Parathyroid adenoma (tissue), 2 donors: ENCODE measurements around the gene USP22.

Experiments used
- H2AFZ ChIP-seq: fragments of 300-600 bp; sonication (generic); one replicate; pipeline ENCODE4 v1.7.0; 2017; ENCODE audit warnings: antibody characterized with exemption, mild to moderate bottlenecking
- H3K27ac ChIP-seq: fragments of 300-600 bp; sonication (generic); one replicate; pipeline ENCODE4 v1.7.0; 2017
- H3K27me3 ChIP-seq: fragments of 300-600 bp; sonication (generic); one replicate; pipeline ENCODE4 v1.7.0; 2017; ENCODE audit warnings: low read length; ENCODE audit not compliant: control insufficient read depth, insufficient read depth
- H3K36me3 ChIP-seq: fragments of 300-600 bp; sonication (generic); one replicate; pipeline ENCODE4 v1.7.0; 2017; ENCODE audit warnings: low read length; ENCODE audit not compliant: control insufficient read depth, insufficient read depth
- H3K4me1 ChIP-seq: fragments of 300-600 bp; sonication (generic); one replicate; pipeline ENCODE4 v1.7.0; 2017; ENCODE audit warnings: control low read depth
- H3K4me2 ChIP-seq: fragments of 300-600 bp; sonication (generic); one replicate; pipeline ENCODE4 v1.7.0; 2017; ENCODE audit warnings: low read length
- H3K4me3 ChIP-seq: fragments of 300-600 bp; sonication (generic); one replicate; pipeline ENCODE4 v1.7.0; 2017; ENCODE audit warnings: low read depth, low read length
- H3K79me2 ChIP-seq: fragments of 300-600 bp; sonication (generic); one replicate; pipeline ENCODE4 v1.7.0; 2017; ENCODE audit warnings: control low read depth
- H3K9ac ChIP-seq: fragments of 300-600 bp; sonication (generic); one replicate; pipeline ENCODE4 v1.7.0; 2017; ENCODE audit warnings: mild to moderate bottlenecking
- H3K9me3 ChIP-seq: fragments of 300-600 bp; sonication (generic); one replicate; pipeline ENCODE4 v1.7.0; 2017; ENCODE audit warnings: low read length; ENCODE audit not compliant: control insufficient read depth
- TF ChIP-seq, protein P1 (sequence below): fragments of 300-600 bp; sonication (generic); IDR thresholded peaks from one replicate; pipeline ENCODE4 v1.7.0; 2017; ENCODE audit warnings: antibody characterized with exemption, mild to moderate bottlenecking
- donor health status: primary hyperparathyroidism.

USP22 gene

GRCh38 chr17:21008992-21009671 is 33.7 kb downstream of the USP22 start:
- H3K4me1 ChIP-seq = no peaks in the 10 kb centered on the region
- no peaks in the 10 kb centered on the region for H3K36me3 ChIP-seq
- no peak overlapping the region for H3K27ac ChIP-seq

DNA sequence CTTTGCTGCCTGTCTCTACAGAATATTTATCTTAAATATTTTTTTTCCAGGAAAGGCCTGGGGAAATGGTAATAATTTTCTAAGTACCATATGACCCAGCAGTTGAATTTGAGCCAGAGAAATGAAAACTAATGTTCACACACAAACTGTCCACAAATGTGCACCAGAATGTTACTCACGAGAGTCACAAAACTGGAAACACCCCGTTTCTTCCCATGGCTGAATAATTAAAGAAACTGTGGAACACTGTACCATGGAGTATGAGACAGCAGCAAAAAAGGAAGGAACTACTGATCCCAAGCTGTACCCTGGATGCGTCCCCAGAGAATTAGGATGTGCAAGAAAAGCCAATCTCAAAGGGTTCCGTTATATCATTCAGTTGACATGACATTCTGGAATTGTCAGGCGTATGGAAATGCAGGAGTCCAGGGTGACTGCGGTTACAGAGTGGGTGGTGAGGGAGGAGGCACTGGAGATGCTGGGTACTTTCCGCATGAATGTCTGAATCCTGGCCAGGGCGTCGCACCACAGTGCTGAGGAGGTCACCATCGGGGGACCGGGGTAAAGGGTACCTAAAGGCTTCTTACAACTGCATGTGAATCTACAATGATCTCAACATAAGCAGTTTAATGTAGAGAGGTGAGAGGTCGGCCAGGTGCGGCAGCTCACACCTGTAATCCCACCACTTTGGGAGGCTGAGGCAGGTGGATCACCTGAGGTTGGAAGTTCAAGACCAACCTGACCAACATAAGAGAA is 34.5 kb downstream of the USP22 start:
- TF ChIP-seq, protein P1, sequence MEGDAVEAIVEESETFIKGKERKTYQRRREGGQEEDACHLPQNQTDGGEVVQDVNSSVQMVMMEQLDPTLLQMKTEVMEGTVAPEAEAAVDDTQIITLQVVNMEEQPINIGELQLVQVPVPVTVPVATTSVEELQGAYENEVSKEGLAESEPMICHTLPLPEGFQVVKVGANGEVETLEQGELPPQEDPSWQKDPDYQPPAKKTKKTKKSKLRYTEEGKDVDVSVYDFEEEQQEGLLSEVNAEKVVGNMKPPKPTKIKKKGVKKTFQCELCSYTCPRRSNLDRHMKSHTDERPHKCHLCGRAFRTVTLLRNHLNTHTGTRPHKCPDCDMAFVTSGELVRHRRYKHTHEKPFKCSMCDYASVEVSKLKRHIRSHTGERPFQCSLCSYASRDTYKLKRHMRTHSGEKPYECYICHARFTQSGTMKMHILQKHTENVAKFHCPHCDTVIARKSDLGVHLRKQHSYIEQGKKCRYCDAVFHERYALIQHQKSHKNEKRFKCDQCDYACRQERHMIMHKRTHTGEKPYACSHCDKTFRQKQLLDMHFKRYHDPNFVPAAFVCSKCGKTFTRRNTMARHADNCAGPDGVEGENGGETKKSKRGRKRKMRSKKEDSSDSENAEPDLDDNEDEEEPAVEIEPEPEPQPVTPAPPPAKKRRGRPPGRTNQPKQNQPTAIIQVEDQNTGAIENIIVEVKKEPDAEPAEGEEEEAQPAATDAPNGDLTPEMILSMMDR = no peak
- Histone ChIP-seq H3K27ac (no peak overlapping the region), H3K9ac (no peak overlapping the region), H2AFZ (no peak overlapping the region), H3K36me3 (no peaks in the 10 kb centered on the region), H3K4me1 (no peaks in the 10 kb centered on the region), H3K79me2 (peaks cover 25% of the 10 kb centered on the region), H3K9me3 (no peaks in the 10 kb centered on the region), H3K27me3 (no peaks in the 10 kb centered on the region), H3K4me2 (no peak overlapping the region), H3K4me3 (no peak overlapping the region)

More at GRCh38 chr17:21008992-21009671, 33.7 kb downstream of the USP22 start:
- Histone ChIP-seq H3K9ac (no peak overlapping the region), H3K27me3 (no peaks in the 10 kb centered on the region), H3K4me2 (no peak overlapping the region), H2AFZ (no peak overlapping the region), H3K4me3 (no peak overlapping the region), H3K79me2 (peaks cover 31% of the 10 kb centered on the region), H3K9me3 (no peaks in the 10 kb centered on the region)
- TF ChIP-seq, protein P1 = no peak

- H3K4me3 ChIP-seq = no peak overlapping the region
- peaks cover 25% of the 10 kb centered on the region for H3K79me2 ChIP-seq
- H3K27me3 ChIP-seq = no peaks in the 10 kb centered on the region
- TF ChIP-seq, protein P1 = no peak
- no peaks in the 10 kb centered on the region for H3K36me3 ChIP-seq
- H2AFZ ChIP-seq = no peak overlapping the region
- no peak overlapping the region for H3K27ac ChIP-seq
- H3K4me1 ChIP-seq = no peaks in the 10 kb centered on the region
- H3K9ac ChIP-seq = no peak overlapping the region
- H3K4me2 ChIP-seq = no peak overlapping the region
- H3K9me3 ChIP-seq = no peaks in the 10 kb centered on the region
Observed at GRCh38 chr17:21007646-21008045, 35.2 kb downstream of the USP22 start.

- Histone ChIP-seq H2AFZ (no peak overlapping the region), H3K4me2 (no peak overlapping the region), H3K9ac (no peak overlapping the region), H3K36me3 (no peaks in the 10 kb centered on the region), H3K27me3 (no peaks in the 10 kb centered on the region), H3K4me1 (peaks cover 11% of the 10 kb centered on the region), H3K4me3 (no peak overlapping the region), H3K27ac (no peak overlapping the region), H3K79me2 (peaks cover 13% of the 10 kb centered on the region), H3K9me3 (no peaks in the 10 kb centered on the region)
- TF ChIP-seq, protein P1 = no peak
Observed at GRCh38 chr17:21005803-21006202, 37.0 kb downstream of the USP22 start.
